Transverse colon (tissue), 4 donors: Measurements from ENCODE around the gene SMARCA2.

Experiments
- POLR2AphosphoS5 ChIP-seq, 3 donors: sonication (generic); formaldehyde crosslinking; IDR thresholded peaks; one replicate each; pipeline ENCODE4 v1.6.1; 2016; ENCODE audit warnings: antibody characterized with exemption in 3 of 3
- TF ChIP-seq, protein P1 (sequence below), 5 experiments: fragments of 200-600 bp in 3 of 5; fragments of 450-650 bp in 2 of 5; sonication (generic) in 3 of 5; IDR thresholded peaks; 1 replicate in 2 of 5; 2 replicates in 3 of 5; pipeline ENCODE4 v1.5.1; 2016 to 2017; ENCODE audit warnings: antibody characterized with exemption in 5 of 5, inconsistent platforms in 3 of 5, mild to moderate bottlenecking in 2 of 5, moderate library complexity in 1 of 5

DNA sequence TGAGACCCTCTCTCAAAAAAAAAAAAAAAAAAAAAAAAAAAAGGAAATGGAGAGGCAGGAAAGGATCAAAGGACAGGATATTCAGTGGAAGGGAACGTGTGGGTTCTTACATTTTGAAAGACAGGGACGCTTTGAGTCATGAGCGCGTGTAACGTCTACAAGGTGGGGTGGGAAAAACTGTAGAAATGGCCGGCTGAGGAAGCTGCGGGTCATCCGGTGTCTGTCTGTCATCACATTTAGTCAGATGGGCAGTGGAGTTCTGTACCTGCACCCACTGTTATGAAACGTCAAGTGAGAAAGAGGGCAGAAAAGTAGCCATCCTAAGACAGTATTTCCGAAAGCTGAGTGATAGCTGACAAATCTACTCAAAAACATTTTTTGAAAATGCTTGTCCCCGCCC lies 159.8 kb downstream of the SMARCA2 start:
- TF ChIP-seq, protein P1, sequence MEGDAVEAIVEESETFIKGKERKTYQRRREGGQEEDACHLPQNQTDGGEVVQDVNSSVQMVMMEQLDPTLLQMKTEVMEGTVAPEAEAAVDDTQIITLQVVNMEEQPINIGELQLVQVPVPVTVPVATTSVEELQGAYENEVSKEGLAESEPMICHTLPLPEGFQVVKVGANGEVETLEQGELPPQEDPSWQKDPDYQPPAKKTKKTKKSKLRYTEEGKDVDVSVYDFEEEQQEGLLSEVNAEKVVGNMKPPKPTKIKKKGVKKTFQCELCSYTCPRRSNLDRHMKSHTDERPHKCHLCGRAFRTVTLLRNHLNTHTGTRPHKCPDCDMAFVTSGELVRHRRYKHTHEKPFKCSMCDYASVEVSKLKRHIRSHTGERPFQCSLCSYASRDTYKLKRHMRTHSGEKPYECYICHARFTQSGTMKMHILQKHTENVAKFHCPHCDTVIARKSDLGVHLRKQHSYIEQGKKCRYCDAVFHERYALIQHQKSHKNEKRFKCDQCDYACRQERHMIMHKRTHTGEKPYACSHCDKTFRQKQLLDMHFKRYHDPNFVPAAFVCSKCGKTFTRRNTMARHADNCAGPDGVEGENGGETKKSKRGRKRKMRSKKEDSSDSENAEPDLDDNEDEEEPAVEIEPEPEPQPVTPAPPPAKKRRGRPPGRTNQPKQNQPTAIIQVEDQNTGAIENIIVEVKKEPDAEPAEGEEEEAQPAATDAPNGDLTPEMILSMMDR (IDR thresholded peaks at IDR 0.05): no peak
- TF ChIP-seq POLR2AphosphoS5 (IDR thresholded peaks at IDR 0.05): no peak
